NCI-H1694 (cell line): ENCODE measurements around the gene TMEM106A.
"Not testable (repeated sequence)": the region's sequence is repeated elsewhere in the genome, so short reads cannot be mapped to it uniquely, and the experiment has no call there.

Experiments
- DNase-seq: peaks from one replicate; lab custom pipeline; 2025; lab: John Stamatoyannopoulos, UW

Gene TMEM106A

DNA sequence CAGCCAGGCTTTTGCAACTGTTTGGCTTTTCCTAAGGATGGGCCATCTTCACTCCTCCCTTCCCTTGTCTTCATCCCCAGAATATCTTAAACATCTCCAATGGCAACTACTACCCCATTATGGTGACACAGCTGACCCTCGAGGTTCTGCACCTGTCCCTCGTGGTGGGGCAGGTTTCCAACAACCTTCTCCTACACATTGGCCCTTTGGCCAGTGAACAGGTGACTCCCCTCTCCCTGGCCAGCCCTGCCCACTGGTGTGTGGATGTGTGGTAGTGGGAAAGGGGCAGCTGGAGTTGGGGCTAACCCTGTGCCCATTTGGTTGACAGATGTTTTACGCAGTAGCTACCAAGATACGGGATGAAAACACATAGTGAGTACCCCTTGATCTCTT, 4.7 kb downstream of the TMEM106A start:
- DNase-seq = no peak

DNA sequence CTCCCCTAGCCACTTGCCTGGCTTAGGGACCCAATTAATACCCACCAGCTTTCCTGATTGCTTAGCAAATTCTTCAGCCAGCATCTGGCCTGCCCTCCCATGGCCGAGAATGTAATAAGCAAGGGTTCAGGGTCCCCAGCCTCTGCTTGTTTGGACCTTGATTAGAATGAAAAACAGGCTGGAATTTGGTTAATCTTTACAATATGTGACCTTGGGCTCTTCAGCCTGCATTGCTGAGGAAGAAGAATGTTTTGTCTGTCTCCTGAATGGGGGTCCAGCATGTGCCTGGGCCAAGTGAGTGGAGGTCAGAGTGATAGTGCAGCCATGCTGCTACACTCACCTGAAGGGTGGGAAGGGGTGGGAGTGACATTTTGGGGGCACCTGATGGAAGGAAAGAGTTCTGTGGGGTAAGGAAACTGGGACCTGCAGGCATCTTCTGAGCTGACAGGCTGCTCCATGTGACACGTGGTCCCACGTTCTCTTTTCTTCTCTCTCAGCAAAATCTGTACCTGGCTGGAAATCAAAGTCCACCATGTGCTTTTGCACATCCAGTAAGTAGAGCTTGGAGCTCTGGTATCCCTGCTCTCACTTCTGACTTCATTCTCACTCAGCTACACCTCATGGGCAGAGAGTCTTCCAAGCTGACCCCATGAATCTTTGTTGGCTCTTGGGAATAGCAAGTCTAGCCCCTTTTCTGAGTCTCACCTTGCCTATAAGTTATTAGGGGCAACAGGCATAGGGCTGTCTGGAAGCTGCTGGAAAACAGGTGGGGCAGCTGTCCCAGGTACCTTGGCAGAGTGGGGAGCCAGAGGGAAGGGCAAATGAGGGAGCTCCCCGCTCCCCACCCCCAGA, 5.3 kb downstream of the TMEM106A start:
- no peak for DNase-seq

GRCh38 chr17:43217614-43218087, 6.0 kb downstream of the TMEM106A start:
- no peak for DNase-seq

DNA sequence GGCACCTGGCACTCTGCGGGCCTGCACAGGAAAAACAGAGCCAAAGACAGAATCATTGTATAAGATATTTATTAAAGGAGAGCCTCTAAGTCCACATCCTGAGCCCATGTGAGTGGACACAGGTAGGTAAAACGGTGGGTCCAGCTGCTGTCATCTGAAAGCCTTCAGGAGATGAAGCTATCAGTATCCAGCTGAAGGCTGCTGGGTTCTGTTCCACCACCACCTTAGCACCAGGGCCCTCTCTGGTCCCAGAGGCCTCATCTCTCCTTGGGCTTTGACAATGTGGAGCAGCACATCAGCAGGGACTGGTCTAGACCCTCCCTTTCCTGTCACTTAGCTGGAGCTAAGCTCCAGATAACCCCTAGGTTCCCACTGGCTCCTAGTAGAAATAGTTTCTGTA, 7.3 kb downstream of the TMEM106A start:
- DNase-seq = no peak

DNA sequence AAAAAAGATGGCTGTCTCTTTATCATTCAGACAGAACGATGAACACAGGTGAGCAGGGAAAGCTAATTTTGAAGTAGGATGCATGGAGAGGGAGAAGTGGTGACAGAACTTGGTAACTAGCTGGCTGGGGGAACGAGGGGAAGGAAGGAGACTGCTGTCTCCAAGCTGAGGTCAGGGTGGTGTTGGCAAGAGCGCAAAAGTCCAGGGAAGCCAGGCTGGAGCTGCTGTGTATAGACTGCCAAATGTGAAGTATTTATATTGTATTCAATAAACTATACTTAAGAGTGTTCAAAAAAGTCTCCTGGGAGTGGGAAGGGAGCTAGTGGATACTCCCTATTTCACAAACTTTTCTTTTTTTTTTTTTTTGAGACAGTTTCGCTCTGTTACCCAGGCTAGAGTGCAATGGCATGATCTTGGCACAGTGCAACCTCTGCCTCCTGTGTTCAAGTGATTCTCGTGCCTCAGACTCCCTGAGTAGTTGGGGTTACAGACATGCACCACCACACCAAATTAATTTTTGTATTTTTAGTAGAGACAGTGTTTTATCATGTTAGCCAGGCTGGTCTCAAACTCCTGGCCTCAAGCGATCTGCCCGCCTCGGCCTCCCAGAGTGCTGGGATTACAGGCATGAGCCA, 8.2 kb downstream of the TMEM106A start:
- DNase-seq = no peak

GRCh38 chr17:43220511-43221125, 8.9 kb downstream of the TMEM106A start:
- DNase-seq = no peak

GRCh38 chr17:43224146-43224705, 12.6 kb downstream of the TMEM106A start:
- DNase-seq = no peak

GRCh38 chr17:43226393-43226792, 14.7 kb downstream of the TMEM106A start:
- no peak for DNase-seq

GRCh38 chr17:43228020-43228782, 16.5 kb downstream of the TMEM106A start, which contains the start of gene CCDC200:
CCDC200 (minus strand) TSS chr17:43228623; CDS start chr17:43228554, 69 bp downstream.
- DNase-seq = not testable (repeated sequence)

DNA sequence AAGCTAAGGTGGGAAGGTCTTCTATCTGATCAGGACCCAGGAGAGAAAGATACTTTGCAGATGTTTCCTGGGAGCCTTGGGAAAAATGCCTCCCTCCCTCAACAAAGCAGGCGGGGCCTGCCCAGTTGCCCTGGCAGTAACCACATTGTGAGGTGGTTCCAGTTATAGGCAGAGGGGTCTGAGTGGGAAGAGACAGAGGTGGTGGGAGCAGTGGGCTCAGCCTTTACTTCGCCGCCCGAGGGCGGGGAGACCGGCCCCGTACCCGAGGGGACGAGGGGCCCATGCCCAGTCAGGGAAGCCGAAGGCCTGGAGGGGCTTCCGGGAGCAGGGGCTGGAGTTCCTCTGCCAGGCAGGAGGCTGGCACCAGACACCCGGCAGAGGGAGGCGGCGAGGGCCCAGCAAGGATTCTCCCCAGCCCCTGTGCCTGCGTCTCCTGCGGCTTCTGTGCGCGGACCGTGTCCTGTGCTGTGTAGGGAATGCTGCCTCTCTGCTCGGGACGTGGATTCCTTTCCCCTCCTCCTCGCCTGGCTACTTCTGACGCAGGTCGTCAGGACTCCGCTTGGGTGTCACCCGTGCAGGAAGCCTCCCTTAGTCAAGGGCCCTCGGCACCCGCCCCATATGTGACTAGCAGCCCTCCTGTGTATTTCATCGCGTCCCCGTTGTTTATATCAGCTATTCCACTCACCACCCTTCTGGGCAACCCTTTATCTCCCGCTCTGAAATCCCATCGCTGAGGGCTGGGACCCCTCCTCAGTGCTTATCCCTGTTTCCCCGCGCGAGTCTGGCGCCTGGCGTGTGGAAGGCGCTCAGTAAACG, 19.7 kb downstream of the TMEM106A start:
- not testable (repeated sequence) for DNase-seq

DNA sequence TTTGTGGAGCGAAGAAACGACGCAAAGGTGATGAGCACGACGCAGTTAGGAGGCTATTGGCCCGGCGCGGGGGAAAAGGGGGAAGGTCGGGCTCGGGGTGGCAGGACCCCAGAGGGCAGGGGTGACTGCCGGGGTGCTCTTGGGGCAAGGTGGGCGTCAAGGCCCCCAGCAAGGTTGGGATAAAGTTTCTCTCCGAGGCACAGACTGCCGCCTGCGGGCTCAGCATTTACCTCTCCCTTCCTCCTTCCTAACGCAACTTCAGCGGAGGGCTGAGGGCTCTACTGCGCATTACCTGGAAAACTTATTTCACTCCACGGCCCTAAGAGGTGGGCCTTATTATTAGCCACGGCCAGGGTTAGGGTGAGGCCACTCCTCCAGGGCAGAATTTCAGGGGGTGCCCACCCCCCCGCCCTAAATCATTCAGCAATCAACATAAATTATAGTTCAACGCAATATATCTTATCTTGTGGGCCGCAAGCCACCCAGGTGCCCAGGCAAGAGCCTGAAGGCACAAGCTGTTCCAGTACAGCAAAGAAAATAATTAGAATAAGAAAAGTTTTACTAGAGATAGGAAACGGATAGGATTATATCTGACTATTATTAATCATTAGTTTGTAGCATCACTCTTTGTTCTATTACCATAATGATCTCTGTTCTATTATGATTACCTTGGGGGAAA, 20.5 kb downstream of the TMEM106A start:
- DNase-seq = not testable (repeated sequence)

DNA sequence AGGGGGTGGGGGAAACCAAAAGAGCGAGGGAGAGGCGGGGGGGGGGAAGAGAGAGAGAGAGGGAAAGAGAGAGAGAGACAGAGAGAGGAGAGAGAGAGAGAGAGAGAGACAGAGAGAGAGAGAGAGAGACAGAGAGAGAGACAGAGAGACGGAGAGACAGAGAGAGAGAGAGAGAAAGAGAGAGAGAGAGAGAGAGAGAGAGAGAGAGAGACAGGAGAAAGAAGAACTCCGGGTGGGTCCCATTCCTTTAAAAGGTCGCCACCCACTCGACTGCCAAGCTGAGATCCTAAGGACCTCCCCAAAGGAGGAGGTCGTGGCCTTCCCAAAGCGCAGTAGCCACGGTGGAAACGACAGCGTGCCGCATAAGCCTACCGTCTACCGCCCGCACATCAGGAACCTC, 21.6 kb downstream of the TMEM106A start:
- not testable (repeated sequence) for DNase-seq

DNA sequence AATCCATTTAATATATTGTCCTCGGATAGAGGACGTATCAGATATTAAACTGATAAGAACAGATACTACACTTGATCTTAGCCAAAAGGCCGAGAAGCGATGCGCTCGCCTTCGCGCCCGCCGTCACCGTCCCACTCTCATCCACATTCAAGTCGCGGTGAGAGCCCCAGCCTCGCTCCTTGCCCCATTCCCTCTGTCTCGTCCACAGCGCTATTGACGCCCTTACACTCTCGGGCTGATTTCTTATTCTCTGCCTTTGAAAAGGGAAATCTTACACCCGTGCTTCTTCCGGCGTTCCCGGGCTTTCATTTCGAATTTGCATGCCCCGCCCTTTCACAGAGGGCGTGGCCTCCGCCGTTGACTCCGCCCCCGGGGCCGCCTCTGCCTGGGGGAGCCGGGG, 22.2 kb downstream of the TMEM106A start, which contains the start of gene RNU2-1:
TSS of gene RNU2-1 (minus strand) at position 101 of the 400 bp plus-strand sequence.
- DNase-seq = not testable (repeated sequence)

DNA sequence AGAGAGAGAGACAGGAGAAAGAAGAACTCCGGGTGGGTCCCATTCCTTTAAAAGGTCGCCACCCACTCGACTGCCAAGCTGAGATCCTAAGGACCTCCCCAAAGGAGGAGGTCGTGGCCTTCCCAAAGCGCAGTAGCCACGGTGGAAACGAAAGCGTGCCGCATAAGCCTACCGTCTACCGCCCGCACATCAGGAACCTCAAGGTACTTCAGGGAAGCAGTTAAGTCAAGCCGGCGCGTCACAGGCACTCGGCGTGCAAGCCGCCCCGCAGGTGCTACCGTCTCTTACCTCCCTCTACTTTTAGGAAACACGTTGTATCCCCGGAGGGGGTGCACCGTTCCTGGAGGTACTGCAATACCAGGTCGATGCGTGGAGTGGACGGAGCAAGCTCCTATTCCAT, 27.9 kb downstream of the TMEM106A start:
- not testable (repeated sequence) for DNase-seq

DNA sequence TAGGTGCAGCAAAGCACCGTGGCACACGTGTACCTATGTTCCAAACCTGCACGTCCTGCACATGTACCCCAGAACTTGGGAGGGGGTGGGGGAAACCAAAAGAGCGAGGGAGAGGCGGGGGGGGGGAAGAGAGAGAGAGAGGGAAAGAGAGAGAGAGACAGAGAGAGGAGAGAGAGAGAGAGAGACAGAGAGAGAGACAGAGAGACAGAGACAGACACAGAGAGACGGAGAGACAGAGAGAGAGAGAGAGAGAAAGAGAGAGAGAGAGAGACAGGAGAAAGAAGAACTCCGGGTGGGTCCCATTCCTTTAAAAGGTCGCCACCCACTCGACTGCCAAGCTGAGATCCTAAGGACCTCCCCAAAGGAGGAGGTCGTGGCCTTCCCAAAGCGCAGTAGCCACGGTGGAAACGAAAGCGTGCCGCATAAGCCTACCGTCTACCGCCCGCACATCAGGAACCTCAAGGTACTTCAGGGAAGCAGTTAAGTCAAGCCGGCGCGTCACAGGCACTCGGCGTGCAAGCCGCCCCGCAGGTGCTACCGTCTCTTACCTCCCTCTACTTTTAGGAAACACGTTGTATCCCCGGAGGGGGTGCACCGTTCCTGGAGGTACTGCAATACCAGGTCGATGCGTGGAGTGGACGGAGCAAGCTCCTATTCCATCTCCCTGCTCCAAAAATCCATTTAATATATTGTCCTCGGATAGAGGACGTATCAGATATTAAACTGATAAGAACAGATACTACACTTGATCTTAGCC, 29.1 kb downstream of the TMEM106A start:
- not testable (repeated sequence) for DNase-seq

- DNase-seq = not testable (repeated sequence)
Observed at GRCh38 chr17:43246456-43246855, 34.8 kb downstream of the TMEM106A start.
